Measurements from ENCODE around the gene SH3PXD2B.
"Not testable (repeated sequence)": the region's sequence is repeated elsewhere in the genome, so short reads cannot be mapped to it uniquely, and the experiment has no call there.

Gene SH3PXD2B

DNA sequence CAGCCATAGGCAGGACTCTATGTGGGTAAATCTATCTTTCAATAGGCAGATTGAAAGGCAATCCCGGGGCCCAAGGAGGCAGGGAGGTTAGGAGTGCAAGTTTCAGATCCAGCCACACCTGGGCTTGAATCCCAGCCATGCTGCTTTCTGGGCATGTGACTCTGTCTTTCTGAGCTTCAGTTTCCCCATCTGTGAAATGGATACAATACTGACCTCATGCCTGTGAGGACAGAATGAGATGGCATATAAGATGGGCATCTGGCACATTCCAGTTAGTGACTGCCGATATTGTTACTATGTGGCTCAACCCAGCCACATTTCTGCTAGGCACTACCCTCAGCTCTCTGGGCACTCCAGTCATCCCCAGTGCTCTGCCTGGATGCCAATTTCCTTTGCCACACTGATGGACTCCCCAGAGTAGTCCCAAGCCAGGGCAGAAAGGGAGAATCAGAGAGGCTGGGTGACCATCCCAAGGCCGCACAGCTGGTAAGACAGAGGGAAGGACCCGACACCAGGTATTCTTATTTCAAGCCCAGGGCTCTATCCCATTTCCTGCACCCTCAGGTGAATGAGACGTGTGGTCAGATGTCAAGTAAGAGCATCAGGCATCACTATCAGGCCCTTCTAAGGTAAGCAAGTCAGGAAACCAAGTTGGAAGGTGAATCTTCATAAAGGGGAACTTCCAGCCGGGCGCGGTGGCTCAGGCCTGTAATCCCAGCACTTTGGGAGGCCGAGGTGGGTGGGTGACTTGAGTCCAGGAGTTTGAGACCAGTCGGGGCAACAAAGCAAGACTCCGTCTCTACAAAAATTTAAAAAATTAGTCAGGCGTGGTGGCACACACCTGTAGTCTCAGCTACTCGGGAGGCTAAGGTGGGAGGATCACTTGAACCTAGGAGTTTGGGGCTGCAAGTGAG, 38.7 kb downstream of the SH3PXD2B start:
- FAIRE-seq: no peak

DNA sequence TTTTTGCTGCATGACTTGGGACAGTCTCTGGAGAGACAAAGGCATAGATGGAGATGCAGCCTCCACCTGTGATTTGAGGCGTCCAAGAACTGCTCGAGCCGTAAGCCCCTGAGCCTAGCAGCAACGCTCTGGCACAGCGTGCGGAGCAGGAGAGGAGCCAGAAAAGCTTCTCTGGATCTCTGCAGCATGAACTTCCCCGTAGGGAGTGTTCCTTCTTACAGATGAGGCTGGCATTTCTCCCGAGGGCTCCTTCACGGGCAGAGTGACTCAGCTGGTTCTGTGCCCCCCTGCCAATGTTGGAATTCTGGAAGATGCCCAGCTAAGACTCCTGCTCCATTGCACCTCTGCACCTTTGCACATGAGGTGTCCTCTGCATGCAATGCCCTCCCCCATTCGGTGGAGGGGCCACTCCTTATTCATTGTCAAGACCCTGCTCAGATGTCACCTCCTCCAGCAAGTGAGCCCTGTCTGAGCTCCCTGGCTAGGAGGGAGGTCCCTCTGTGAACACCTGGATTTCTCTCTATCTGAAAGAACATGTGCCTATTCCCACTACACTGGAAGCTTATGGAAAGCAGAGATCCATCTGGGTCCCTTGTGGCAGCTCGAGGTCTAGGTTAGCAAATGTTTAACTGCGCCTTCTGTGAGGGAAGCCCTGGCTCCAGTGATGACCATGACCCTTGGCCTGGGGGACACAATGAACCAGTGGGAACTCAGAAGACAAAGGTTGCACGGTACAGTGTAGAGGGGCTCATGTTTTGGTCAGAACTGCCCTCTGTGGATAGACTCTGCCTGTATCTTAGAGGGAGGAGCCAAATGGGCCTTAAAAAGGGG, 39.6 kb downstream of the SH3PXD2B start:
- FAIRE-seq: no peak

DNA sequence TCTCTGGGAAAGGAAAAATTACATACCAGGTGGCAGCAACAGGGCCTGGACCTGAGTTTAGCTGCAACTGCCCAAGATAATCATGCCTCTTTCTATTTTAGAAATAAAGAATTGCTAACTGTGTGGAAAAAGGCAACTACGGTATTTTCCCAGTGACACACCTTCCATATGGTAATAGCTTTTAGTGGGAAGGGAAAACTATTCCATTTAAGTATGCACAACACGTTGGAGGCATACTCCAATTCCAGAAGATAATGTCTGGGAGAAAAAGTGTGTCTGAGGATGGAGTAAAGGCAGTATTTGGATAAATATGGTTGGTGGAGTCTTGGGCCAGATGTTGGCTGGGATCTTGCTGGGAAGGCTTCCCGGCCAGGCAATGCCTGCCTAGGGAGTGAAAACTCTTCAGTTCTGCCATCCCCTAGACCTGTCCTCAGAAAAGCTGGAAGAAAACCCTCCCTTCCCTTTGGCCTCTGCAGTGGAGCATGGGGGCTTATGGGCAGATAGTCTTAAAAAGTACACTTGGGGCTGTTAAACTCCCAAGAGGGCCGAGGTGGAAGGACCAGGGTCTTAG, 40.6 kb downstream of the SH3PXD2B start:
- FAIRE-seq: no peak

DNA sequence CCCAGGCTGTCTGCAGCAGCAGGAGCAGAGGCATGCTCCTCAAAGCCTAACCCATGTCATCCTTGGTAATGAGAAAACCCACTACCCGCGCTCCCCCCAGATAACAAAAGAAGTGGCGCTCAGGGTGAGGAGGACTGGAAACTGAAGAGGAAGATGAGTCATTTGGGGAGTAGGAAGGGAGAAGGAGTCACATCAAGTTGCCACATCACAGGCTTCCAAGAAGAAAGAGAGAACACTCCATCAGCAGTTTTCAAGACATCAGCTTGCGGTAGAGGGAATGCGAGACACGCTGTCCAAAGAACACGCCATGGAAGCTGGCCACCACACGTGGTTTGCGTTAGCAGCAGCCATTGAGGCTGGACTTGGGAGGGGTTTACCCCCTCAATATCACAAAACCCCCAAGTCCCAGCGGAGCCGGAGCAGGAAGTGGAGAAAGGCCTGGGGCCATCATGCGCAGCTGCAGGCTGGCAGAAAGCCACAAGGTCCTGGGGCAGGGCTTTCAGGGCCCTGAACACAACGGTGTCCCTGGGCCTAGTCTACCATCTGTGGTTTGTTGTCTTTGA, 41.5 kb downstream of the SH3PXD2B start:
- no peak for FAIRE-seq

DNA sequence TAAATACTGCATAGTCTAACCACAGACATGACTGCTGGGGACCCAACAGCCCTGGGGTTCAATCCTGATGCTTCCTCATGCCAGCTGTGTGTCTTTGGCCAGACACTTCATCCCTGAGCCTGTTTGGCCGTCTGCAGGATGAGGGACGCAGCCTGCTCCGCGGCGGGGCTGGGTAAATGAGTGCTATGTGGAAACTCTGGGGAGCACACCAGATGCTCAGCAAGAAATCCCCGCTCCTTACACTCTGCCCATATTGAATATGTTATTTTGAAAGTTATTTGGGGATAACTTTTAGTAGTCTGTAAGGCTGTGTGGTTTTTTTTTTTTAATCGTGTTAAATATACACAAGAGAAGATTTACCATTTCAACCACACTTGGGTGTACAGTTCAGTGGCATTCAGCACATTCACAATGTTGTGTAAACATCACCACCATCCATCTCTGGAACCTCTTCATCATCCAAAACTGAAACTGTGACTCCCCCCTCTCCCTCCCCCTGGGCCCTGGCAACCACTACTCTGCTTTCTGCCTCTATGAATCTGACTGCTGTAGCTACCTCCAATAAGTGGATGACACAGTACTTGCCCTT, 42.7 kb downstream of the SH3PXD2B start:
- FAIRE-seq: no peak

DNA sequence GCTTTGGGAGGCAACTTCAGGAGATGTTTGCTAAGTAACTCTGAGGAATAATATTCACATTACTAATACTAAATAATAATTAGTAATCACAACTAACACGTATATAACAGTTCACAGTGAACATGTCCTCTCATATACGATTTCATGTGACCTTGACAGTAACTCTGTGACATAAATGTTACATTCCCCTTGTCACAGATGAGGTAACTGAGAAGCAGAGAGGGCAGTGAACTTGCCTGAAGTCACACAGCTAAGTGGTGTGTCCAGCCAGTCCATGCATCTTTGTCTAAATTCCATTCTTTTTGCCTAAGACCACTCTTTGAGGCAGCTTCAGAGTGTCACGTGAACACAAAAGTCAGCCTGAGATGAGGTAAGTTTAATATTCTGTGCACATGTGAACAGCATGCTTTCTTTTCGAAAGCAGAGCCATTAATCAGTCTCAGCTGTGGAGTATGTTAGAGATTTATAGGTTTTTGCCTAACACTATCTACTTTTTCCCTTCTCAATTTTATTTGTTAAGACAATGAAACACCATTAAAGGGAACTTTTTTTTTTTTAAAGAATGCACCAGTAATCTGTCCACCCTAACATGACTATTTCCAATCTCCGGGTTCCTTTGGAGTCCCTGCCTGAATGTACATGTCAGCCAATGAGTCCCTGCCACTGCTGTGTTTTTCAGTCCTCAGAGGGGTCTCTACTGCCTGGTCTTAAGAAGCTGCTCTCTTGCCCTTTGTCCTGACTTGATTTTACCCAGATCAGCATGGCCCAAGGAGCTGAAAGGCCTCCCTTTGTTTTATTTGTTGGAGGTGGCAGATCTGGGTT, 43.5 kb downstream of the SH3PXD2B start:
- no peak for FAIRE-seq

DNA sequence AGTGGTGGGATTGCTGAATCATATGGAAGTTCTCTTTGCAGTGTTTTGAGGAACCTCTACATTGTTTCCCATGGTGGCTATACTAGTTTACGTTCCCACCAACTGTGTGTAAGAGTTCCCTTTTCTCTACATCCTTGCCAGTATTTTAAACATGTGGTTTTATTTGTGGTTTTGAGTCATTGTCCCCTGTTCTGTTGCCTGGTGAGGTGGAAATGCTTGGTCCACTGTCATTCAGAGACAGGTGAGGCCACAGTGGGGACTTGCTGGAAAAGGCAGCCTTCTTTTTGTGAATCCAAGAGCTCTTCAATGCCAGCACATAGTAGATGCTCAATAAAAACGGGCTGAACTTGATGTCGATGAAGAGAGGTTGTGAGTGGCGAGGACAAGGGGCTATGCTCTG, 44.2 kb downstream of the SH3PXD2B start:
- no peak for FAIRE-seq

DNA sequence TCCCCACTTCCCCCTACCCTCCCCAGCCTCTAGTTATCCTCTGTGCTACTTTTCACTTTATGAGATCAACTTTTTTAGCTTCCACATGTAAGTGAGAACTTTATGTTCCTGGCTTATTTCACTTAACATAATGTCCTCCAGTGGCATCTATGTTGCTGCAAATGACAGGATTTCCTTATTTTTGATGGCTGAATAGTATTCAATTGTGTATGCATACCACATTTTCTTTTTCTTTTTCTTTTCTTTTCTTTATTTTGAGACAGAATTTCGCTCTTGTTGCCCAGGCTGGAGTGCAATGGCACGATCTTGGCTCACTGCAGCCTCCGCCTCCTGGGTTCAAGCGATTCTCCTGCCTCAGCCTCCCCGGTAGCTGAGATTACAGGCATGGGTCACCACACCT, 44.8 kb downstream of the SH3PXD2B start:
- FAIRE-seq: not testable (repeated sequence)

DNA sequence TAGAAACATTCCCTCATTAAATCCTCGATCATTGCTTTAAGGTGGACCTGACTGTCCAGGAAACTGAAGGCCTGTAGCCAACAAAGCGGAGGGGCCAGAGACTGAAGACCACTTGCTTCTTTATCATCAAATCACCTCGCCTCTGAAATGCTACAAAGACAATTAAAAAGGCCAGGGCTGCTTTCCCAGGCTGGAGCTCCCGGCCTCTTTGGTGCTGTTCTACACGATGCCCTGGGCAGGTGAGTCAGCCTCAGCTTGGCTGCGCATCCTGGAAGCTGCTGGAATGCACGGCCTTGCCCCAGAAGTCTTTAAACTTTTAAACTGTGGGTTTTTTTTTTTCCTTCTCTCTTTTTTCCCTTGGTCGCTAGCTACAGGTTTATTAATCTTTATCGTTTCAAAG, 46.5 kb downstream of the SH3PXD2B start:
- FAIRE-seq: no peak

DNA sequence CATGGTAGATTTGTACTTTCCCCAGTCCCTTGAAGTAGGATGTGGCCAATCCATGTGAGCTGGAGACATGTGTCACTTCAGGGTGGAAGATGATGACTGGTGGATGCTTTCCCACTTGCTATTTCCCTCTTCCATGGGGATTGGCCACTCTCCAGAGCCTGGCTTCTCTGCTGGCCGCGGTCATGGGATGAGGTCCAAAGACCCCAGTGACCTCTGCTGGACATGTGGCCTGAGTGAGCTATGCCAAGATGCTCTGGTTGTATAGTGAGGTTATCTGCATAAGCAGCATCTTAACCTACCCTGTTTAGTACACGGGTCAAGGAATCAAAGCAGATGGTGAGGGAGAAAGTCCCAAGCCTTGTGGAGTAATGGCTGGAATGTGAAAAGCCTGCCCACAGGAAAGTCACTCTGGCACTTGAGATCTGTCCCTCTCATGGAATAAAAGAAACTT, 47.1 kb downstream of the SH3PXD2B start:
- FAIRE-seq: no peak

DNA sequence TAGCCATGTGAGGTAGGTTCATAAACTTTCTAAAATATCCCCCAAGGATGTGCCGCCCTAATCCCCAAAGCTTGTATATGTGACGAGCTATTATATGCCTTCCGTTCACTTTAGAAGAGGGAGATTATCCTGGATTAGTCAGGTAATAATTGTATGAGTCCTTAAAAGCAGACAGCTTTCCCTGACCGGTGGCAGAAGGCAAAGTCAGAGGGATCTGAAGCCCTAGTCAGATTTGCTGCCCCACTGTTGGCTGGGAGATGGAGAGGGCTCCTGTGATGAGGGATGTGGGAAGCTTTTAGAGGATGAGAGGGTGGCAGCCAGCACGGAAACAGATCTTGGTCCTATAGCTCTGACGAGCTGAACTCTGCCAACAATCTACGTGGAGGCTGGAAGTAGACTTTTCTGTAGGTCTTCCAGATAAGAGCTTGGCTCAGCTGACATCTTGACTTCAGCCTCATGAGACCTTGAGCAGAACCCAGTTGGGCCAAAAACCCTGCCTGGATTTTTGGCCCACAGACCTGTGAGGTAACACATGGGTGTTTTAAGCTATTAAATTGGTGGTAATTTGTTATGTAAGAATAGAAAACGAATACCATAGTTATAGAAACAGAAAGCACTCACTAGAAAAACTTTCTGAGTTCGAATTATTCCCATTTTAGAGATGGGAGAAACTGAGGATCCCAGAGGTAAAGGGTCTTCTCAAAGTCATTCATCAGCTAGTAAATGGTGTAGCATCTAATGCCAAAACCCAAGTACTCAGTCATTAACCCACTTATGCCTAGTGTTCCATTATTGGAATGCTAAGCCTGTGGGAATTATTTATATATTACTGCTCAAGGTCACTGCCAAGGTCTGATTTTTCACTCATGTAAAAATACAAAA, 48.9 kb downstream of the SH3PXD2B start:
- FAIRE-seq: no peak

DNA sequence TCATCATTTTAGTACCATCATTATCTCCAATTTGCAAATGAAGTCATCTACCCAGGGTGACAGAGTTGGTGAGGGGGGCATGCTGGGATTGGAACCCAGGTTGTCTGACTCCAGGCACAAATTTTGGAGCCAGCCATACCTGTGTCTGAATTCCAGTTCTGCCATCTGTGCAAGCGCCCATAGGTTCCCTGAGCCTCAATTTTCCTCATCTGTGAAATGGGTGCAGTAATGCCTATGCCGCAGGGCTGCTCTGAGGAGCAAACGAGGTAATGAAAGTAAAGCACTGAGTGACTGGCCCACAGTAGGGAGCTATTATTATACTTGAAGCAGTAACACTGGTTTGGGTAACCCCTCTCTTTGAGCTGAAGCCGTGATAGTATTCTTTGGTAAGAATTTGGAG, 49.6 kb downstream of the SH3PXD2B start:
- FAIRE-seq: no peak

DNA sequence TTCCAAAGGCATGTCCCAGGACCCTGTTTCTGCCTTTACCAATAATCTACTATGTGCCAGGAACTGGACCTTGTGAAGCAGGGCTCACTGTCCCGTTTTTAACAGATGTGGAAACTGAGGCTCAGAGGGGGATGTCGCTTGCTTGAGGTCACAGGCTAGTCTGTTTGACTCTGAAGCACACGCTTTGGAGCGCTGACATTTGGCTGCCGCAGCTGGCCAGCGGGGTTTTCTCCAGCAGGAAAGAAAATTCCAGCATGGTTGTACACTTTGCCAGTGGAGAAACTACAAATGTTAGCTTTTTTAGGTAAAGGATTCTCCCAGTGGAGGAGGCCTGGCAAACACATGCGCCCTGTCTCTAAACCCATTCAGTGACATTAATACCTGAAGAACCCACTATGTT, 50.5 kb downstream of the SH3PXD2B start:
- no peak for FAIRE-seq

DNA sequence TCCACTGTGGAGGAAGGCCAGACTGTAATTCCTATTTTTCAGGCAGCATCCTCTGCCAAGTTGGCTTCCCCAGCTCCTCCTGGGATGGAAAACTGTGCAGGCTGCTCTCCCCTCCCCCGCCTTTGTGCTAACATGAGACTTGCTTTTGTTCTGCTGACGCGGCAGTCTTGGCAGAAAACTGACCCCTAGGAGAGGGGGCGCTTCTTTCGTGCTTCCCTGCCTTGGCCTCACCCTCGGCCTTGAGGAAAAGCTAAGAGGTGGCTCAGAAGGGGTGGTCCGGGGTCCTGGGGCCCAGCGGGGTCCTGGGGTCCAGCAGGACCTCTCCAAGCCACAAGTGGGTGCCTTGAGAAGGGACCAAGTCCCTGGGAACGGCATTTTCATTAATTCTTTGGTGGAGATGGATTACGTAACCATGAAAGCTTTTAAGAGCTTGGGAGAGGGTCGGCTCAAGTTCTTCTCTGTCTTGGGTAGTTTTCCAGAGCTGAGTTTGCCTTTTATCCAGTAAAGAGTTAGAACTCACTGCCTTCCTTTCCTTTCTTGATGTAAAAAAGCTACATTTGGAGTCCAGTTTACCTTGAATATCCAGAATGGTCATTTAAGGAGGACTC, 51.0 kb downstream of the SH3PXD2B start:
- FAIRE-seq: no peak

DNA sequence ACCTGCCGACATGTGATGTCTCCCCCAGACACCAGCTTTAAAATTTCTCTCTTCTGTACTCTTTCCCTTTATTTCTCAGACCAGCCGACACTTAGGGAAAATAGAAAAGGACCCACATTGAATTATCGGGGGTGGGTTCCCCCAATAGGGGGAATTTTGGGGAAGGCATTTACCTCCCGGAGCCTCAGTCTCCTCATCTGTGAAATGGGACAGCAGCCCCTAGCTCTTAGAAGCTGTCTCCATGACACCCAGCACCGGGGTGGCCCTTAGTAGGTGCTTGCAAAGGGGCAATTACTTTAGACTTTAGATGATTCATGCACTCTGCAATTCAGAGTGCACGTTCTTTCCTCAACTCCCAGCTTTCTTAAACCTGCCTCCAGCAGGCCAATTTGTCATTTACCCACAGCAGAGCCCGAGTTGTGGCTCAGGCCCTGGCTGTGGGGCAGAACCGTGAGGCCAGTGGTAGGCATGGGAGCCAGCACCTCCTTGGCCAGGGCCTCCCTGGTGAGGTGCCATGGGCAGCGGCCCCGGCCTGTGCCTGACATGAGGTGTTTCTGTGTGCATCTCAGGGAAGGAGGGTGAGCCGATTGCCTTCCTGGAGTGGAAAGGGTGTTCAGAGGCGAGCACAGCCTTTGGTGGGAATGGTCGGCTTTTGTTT, 51.7 kb downstream of the SH3PXD2B start:
- FAIRE-seq: no peak

DNA sequence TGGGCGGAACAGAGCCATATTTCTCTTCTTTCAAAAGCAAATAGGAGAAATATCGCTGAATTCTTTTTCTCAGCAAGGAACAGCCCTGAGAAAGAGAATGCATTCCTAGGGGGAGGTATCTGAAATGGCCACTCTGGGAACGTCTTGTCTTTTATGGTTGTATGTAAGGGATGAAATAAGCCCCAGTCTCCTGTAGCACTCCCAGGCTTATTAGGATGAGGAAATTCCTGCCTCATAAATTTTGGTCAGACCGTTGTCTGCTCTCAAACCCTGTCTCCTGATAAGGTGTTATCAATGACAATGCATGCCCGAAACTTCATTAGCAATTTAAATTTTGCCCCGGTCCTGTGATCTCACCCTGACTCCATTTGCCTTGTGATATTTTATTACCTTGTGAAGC, 52.3 kb downstream of the SH3PXD2B start:
- FAIRE-seq: not testable (repeated sequence)

DNA sequence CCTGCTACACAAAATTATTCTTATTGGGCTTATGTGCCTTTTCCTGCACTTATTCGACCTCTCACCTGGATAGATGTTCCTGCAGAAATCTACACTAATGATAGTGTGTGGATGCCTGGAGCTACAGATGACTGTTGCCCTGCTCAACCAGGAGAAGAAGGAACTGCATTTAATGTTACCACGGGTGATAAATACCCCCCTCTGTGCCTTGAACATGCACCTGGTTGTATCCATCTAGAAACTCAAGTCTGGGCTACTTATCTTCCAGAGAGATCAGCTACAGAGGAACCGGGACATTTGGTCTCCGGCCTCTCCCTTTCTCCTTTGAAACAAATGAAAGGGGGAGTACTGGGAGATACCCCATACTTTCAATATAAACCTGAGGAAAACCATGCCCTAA, 54.5 kb downstream of the SH3PXD2B start:
- FAIRE-seq: no peak

DNA sequence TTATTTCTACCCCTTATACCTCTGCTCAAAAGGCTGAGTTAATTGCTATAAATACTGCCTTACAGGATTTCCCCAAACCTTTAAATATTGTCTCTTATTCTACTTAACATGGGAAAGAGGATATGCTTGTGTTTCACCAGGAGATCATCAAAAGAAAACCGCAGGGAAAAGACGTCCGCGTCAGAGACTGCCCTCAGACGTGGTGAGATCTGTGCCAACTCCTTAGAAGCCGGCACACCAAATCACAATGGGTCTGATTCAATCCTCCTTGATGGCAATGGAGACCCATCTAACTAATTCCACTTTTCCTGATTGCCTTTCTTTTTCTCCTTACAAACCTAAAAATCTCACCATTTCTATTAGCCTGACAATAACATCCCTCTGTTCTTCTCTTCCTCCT, 55.0 kb downstream of the SH3PXD2B start:
- FAIRE-seq: no peak

DNA sequence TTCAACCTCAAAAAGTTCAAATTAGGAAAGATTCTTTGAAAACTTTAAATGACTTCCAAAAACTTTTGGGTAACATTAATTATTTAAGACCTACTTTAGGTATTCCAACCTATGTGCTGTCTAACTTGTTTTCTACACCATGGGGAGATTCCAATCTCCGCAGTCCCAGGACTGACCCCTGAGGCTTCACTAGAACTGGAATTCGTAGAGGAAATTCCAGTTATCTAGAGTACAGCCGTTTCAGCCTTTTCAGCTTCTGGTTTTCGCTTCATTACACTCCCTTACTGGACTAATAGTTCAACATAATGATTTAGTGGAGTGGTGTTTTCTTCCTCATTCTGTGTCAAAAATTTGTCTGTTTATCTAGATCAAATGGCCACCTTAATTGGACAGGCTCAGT, 55.7 kb downstream of the SH3PXD2B start:
- FAIRE-seq: not testable (repeated sequence)

DNA sequence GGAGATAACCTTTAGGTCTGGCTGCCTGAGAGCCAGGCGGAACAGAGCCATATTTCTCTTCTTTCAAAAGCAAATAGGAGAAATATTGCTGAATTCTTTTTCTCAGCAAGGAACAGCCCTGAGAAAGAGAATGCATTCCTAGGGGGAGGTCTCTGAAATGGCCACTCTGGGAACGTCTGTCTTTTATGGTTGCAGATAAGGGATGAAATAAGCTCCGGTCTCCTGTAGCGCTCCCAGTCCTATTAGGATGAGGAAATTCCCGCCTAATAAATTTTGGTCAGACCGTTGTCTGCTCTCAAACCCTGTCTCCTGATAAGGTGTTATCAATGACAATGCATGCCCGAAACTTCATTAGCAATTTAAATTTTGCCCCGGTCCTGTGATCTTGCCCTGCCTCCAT, 57.3 kb downstream of the SH3PXD2B start:
- FAIRE-seq: not testable (repeated sequence)

All from A204.1 (cell line).